H9 (cell line): ENCODE measurements around the gene EFCC1. TPM values are rescaled to one million over a fixed set of nuclear protein-coding genes. Genes with fewer than 3 reads are reported as not detected.

Experiments used
- DNase-seq: peaks from one replicate; pipeline ENCODE4 v3.0.0-alpha.2; 2017
- H2AFZ ChIP-seq: one replicate; pipeline ENCODE4 v1.6.1; 2013; ENCODE audit warnings: mild to moderate bottlenecking, low read length, control low read depth, moderate library complexity
- H2AK5ac ChIP-seq: 2 replicates; pipeline ENCODE4 v1.6.1; 2013; ENCODE audit warnings: low read length, control low read depth, mixed read lengths; ENCODE audit not compliant: insufficient read length
- H2BK120ac ChIP-seq: one replicate; pipeline ENCODE4 v1.6.1; 2013; ENCODE audit warnings: low read depth, mild to moderate bottlenecking, low read length, control low read depth, inconsistent platforms; ENCODE audit not compliant: poor library complexity, severe bottlenecking
- H2BK12ac ChIP-seq: 2 replicates; pipeline ENCODE4 v1.6.1; 2013; ENCODE audit warnings: low read length, control low read depth, mixed read lengths, low read depth; ENCODE audit not compliant: insufficient read length
- H2BK15ac ChIP-seq: 2 replicates; pipeline ENCODE4 v1.6.1; 2013; ENCODE audit warnings: low read depth, low read length, control low read depth
- H2BK20ac ChIP-seq: one replicate; pipeline ENCODE4 v1.6.1; 2013; ENCODE audit warnings: low read depth, mild to moderate bottlenecking, low read length, control low read depth, inconsistent platforms; ENCODE audit not compliant: poor library complexity, severe bottlenecking
- H2BK5ac ChIP-seq: 2 replicates; pipeline ENCODE4 v1.6.1; 2013; ENCODE audit warnings: low read length, control low read depth, mixed read lengths; ENCODE audit not compliant: insufficient read length
- H3K14ac ChIP-seq: 2 replicates; pipeline ENCODE4 v1.6.1; 2013; ENCODE audit warnings: low read length, control low read depth; ENCODE audit not compliant: insufficient read depth
- H3K18ac ChIP-seq: 2 replicates; pipeline ENCODE4 v1.6.1; 2013; ENCODE audit warnings: low read depth, mild to moderate bottlenecking, mixed read lengths, low read length, control low read depth; ENCODE audit not compliant: insufficient read length
- H3K23ac ChIP-seq: 2 replicates; pipeline ENCODE4 v1.6.1; 2013; ENCODE audit warnings: low read length, control low read depth, mixed read lengths, low read depth; ENCODE audit not compliant: insufficient read length
- H3K23me2 ChIP-seq: 2 replicates; pipeline ENCODE4 v1.6.1; 2013; ENCODE audit warnings: low read depth, mild to moderate bottlenecking, mixed read lengths, low read length, control low read depth; ENCODE audit not compliant: insufficient read length, poor library complexity, severe bottlenecking
- H3K27ac ChIP-seq: 2 replicates; pipeline ENCODE4 v1.5.1; 2013; ENCODE audit warnings: low read length, control low read depth, mixed read lengths, low read depth; ENCODE audit not compliant: insufficient read length
- H3K27me3 ChIP-seq: 2 replicates; pipeline ENCODE4 v1.6.1; 2013; ENCODE audit warnings: low read length, control low read depth, inconsistent platforms; ENCODE audit not compliant: insufficient read depth
- H3K4ac ChIP-seq: 2 replicates; pipeline ENCODE4 v1.6.1; 2013; ENCODE audit warnings: low read depth, mild to moderate bottlenecking, control low read depth, inconsistent platforms, low read length, moderate library complexity
- H3K4me1 ChIP-seq: 2 replicates; pipeline ENCODE4 v1.6.1; 2013; ENCODE audit warnings: low read length, control low read depth, inconsistent platforms; ENCODE audit not compliant: insufficient read depth
- H3K4me2 ChIP-seq: 2 replicates; pipeline ENCODE4 v1.6.1; 2013; ENCODE audit warnings: low read length, control low read depth, mixed read lengths; ENCODE audit not compliant: insufficient read length, insufficient read depth
- H3K56ac ChIP-seq: 2 replicates; pipeline ENCODE4 v1.6.1; 2013; ENCODE audit warnings: low read depth, mild to moderate bottlenecking, mixed read lengths, low read length, control low read depth; ENCODE audit not compliant: insufficient read length
- H3K79me1 ChIP-seq: 2 replicates; pipeline ENCODE4 v1.6.1; 2013; ENCODE audit warnings: low read depth, mild to moderate bottlenecking, moderate library complexity, low read length, control low read depth, inconsistent platforms; ENCODE audit not compliant: insufficient read depth, poor library complexity, severe bottlenecking
- H3K79me2 ChIP-seq: 2 replicates; pipeline ENCODE4 v1.6.1; 2013; ENCODE audit warnings: low read length, control low read depth, inconsistent platforms; ENCODE audit not compliant: insufficient read depth
- H3K9ac ChIP-seq: 2 replicates; pipeline ENCODE4 v1.6.1; 2013; ENCODE audit warnings: low read length, control low read depth, mixed read lengths; ENCODE audit not compliant: insufficient read length; ENCODE audit errors: extremely low read depth
- H3K9me3 ChIP-seq: one replicate; pipeline ENCODE4 v1.6.1; 2013; ENCODE audit warnings: low read depth, low read length, inconsistent platforms; ENCODE audit not compliant: control insufficient read depth
- H3T11ph ChIP-seq: one replicate; pipeline ENCODE4 v1.6.1; 2013; ENCODE audit warnings: mild to moderate bottlenecking, low read length, control low read depth, inconsistent platforms
- H4K20me1 ChIP-seq: one replicate; pipeline ENCODE4 v1.6.1; 2013; ENCODE audit not compliant: control insufficient read depth, insufficient read length, insufficient read depth
- H4K5ac ChIP-seq: 2 replicates; pipeline ENCODE4 v1.6.1; 2013; ENCODE audit warnings: low read depth, mild to moderate bottlenecking, mixed read lengths, low read length, control low read depth; ENCODE audit not compliant: insufficient read length
- H4K8ac ChIP-seq: replicated peaks from 2 replicates; pipeline ENCODE4 v1.6.1; 2013; ENCODE audit warnings: low read length, control low read depth, mixed read lengths, low read depth; ENCODE audit not compliant: insufficient read length
- H4K91ac ChIP-seq: 2 replicates; pipeline ENCODE4 v1.6.1; 2013; ENCODE audit warnings: low read depth, mild to moderate bottlenecking, moderate library complexity, mixed read lengths, low read length, control low read depth; ENCODE audit not compliant: insufficient read length
- H3K27ac Mint-ChIP-seq, 3 experiments: 2 replicates in 2 of 3; 3 replicates in 1 of 3; pipeline ENCODE4 v1.8.0; 2020 to 2021; ENCODE audit warnings: mixed read lengths in 3 of 3, mild to moderate bottlenecking in 1 of 3, moderate library complexity in 1 of 3
- H3K27me3 Mint-ChIP-seq: 2 replicates; pipeline ENCODE4 v1.8.0; 2021; ENCODE audit warnings: low read depth, mild to moderate bottlenecking, moderate library complexity, mixed read lengths
- H3K36me3 Mint-ChIP-seq, 3 experiments: 2 replicates in 2 of 3; 3 replicates in 1 of 3; pipeline ENCODE4 v1.8.0; 2020 to 2021; ENCODE audit warnings: low read depth in 3 of 3, mixed read lengths in 3 of 3; ENCODE audit not compliant: insufficient read depth in 1 of 3
- H3K4me1 Mint-ChIP-seq, 2 experiments: 2 replicates each; pipeline ENCODE4 v1.8.0; 2020; ENCODE audit warnings: mixed read lengths in 2 of 2
- H3K4me3 Mint-ChIP-seq, 2 experiments: 2 replicates in 1 of 2; 3 replicates in 1 of 2; pipeline ENCODE4 v1.8.0; 2020 to 2021; ENCODE audit warnings: mild to moderate bottlenecking in 2 of 2, mixed read lengths in 2 of 2, moderate library complexity in 1 of 2
- H3K9me3 Mint-ChIP-seq, 2 experiments: 2 replicates in 1 of 2; 3 replicates in 1 of 2; pipeline ENCODE4 v1.8.0; 2020; ENCODE audit warnings: mild to moderate bottlenecking in 2 of 2, mixed read lengths in 2 of 2, moderate library complexity in 1 of 2
- CTCF ChIP-seq: fragments of 200-600 bp; sonication (generic); conservative IDR thresholded peaks from 3 replicates; pipeline ENCODE4 v1.8.0; 2021; ENCODE audit warnings: antibody characterized with exemption, mild to moderate bottlenecking
- WGBS: extraction: QIAGEN DNeasy Blood & Tissue Kit; methylation state at CpG from one replicate; pipeline ENCODE4 v1.1.7; 2013; ENCODE audit warnings: missing lambda C conversion rate, low lambda C conversion rate, mixed read lengths; ENCODE audit not compliant: insufficient read length; ENCODE audit errors: extremely low coverage; 5-methylcytosine and 5-hydroxymethylcytosine counted together
- total RNA-seq: library from RNA; stranded (reverse); gene quantifications from 2 replicates; pipeline ENCODE4 v1.2.1, GENCODE V29; 2021

EFCC1 gene
- total RNA-seq, 1 experiment from 2014 or later = 0.09 TPM

GRCh38 chr3:128994173-128994512 is 7.0 kb upstream of the EFCC1 start:
- Histone ChIP-seq H3K18ac (no peak overlapping the region), H4K5ac (no peak overlapping the region), H2BK12ac (no peak overlapping the region), H3K14ac (no peak overlapping the region), H2BK5ac (no peak overlapping the region), H3K9me3 (no peaks in the 10 kb centered on the region), H4K8ac (no peak overlapping the region), H3K27ac (no peak overlapping the region), H4K91ac (no peak overlapping the region), H3K4me2 (peak overlapping the region; percentile 69), H2BK20ac (no peak overlapping the region), H2BK120ac (no peak overlapping the region), H3K56ac (no peak overlapping the region), H4K20me1 (no peaks in the 10 kb centered on the region), H3K9ac (no peak overlapping the region), H3K79me2 (no peaks in the 10 kb centered on the region), H2AFZ (no peak overlapping the region), H3K79me1 (no peaks in the 10 kb centered on the region), H3T11ph (no peak overlapping the region), H3K23ac (no peak overlapping the region), H3K4me1 (no peaks in the 10 kb centered on the region; the same call in 1 of the 2 replicates), H3K4ac (no peak overlapping the region), H3K27me3 (peaks cover 7% of the 10 kb centered on the region; the same call in 1 of the 2 replicates), H3K23me2 (peaks cover 9% of the 10 kb centered on the region), H2BK15ac (no peak overlapping the region), H2AK5ac (no peak overlapping the region)
- Mint-ChIP-seq H3K9me3 (no peaks in the 10 kb centered on the region; a peak in 1 of 5 replicates), H3K4me1 (peaks cover 21 to 30% of the 10 kb centered on the region in 2 experiments), H3K27ac (no peak overlapping the region), H3K36me3 (no peaks in the 10 kb centered on the region; a peak in 1 of 7 replicates), H3K27me3 (peaks cover 72% of the 10 kb centered on the region), H3K4me3 (peak overlapping the region; percentile 22 to 70; a peak in 4 of 5 replicates)
- DNase-seq = no peak
- no peak for TF ChIP-seq CTCF
- no CpG with 5 or more reads among the region's 13 CpGs for WGBS
